Astrocyte (in vitro differentiated cells and primary cell): ENCODE results near the gene CHN1.

ENCODE experiments used
- EZH2 ChIP-seq: IDR thresholded peaks from 2 replicates; pipeline ENCODE4 v1.6.1; 2012; ENCODE audit warnings: mild to moderate bottlenecking, low read length, inconsistent platforms; ENCODE audit not compliant: insufficient read depth
- TF ChIP-seq, protein P1 (sequence below): IDR thresholded peaks from 2 replicates; pipeline ENCODE4 v1.5.1; 2011; ENCODE audit warnings: low read depth, mild to moderate bottlenecking, inconsistent platforms, low read length, moderate library complexity; ENCODE audit not compliant: insufficient read depth

DNA sequence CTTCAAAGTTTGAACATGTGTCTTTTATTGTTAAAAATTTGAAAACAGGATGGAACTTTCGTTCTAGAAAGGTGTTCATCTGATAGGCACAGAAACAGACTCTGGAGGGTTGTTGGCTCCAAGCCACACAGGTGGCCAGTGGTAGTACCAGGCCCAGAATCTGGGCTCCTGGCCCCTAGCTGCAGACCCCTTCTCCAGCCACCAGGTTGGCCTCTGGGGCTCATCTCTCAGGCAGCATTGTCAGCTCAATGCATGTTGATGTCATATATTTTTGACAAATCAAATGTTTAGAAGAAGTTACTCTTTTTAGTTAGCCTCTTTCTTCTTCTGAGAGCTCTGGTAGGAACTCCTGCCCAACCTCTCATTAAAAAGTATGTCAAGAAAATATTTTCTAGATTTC, 206.4 kb downstream of the CHN1 start:
- TF ChIP-seq, protein P1, sequence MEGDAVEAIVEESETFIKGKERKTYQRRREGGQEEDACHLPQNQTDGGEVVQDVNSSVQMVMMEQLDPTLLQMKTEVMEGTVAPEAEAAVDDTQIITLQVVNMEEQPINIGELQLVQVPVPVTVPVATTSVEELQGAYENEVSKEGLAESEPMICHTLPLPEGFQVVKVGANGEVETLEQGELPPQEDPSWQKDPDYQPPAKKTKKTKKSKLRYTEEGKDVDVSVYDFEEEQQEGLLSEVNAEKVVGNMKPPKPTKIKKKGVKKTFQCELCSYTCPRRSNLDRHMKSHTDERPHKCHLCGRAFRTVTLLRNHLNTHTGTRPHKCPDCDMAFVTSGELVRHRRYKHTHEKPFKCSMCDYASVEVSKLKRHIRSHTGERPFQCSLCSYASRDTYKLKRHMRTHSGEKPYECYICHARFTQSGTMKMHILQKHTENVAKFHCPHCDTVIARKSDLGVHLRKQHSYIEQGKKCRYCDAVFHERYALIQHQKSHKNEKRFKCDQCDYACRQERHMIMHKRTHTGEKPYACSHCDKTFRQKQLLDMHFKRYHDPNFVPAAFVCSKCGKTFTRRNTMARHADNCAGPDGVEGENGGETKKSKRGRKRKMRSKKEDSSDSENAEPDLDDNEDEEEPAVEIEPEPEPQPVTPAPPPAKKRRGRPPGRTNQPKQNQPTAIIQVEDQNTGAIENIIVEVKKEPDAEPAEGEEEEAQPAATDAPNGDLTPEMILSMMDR, result no peak
- no peak for TF ChIP-seq EZH2
